Activated CD4-positive, alpha-beta T cell treated with anti-CD3 and anti-CD28 coated beads, Interleukin-2, amount 50 U/mL, for 4 hours (primary cell): ENCODE data around the gene ABTB2.

Source experiments
- DNase-seq, 2 experiments: peaks; one replicate each; pipeline ENCODE4 v3.0.0-alpha.2; 2020

Gene ABTB2

DNA sequence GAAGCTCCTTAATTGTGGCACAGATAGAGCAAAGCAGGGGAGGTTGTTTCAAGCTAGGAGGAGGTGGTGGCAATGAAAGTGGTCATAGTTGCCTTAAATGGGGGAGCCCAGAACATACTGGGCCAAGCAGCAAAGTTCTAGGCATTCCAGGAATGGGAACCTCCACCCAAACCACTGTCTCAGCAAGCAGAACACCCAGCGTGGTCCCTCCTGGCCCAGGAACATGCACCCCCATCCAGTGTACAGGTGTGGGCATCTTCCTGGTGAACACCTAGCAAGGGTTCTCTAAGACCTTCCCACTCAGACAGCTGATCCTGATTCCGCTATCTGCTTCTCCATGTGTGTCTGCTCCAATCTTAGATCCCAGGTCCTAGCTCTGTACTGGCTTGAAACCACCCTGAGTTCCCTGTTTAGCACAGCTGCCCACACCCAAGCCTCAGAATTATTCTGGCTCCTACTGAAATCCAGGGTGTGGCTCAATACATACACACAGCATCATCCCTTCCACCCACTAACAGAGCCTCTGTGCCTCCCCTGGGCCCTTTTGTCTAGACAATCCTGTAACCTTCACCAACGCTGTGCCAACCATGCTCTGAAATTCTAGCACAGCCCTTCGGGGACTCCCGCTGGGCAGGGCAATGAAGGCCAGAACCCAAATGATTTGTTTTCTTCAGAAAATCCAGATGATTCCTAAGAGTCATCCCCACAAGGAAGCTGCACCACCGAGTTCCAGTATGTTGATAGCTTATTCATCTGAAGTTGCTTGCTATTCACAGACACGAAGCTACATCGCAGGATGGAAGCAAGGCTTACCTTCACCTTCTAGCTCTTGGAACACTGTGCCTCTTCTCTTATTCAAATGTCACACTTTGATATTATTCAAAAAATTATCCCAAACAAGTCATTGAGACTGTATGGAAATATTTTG is 76.6 kb downstream of the ABTB2 start:
- no peak for DNase-seq

DNA sequence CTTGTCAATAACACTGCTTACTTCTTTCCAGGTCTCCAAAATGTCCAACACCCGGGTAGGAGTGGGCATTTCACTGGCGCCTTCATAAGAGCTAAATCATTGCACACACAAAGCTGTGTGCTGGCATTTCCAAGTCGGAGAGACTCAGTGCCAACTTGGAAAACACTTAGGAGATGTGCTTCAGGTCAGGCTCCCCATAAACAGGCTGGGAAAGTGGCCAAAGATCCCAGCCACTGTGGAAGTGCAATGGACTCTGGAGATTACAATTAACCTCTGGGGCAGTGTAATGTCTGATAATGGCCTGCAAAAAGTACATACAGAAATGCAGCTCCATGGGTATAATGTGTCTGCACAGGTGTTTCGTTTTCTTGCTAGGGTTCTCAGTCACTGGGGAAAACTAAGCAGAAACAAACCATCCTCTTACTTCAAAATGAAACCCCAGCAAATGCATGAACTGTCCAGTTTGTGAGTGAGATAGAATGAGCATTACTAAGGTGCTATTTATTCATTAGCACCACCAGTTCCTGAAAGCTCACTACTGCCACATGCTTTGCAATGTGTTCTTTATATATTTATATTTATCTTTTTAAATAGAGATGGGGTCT is 79.0 kb downstream of the ABTB2 start:
- DNase-seq, result no peak

GRCh38 chr11:34278175-34278574 is 79.6 kb downstream of the ABTB2 start:
- DNase-seq, result no peak

GRCh38 chr11:34277171-34277570 is 80.6 kb downstream of the ABTB2 start:
- no peak for DNase-seq

GRCh38 chr11:34276352-34276864 is 81.4 kb downstream of the ABTB2 start:
- DNase-seq, result no peak

DNA sequence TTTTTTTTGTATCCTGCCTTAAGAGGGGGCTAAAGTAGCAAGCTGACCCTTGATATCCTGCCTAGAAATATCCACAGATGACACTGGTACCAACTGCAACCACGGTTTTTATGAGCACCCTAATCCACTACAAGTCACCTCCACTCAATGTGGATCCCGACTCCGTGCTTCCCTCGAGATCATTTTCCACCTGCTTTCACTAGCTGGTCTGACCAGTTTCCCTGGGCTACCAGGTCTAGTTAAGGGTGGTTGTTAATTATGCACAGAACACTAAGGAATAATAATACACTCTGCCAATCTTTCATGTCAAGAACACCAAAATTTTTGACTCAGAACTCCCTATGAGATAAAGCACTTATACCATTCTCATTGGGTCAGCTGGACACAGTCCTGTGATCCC is 82.3 kb downstream of the ABTB2 start:
- DNase-seq, result no peak

DNA sequence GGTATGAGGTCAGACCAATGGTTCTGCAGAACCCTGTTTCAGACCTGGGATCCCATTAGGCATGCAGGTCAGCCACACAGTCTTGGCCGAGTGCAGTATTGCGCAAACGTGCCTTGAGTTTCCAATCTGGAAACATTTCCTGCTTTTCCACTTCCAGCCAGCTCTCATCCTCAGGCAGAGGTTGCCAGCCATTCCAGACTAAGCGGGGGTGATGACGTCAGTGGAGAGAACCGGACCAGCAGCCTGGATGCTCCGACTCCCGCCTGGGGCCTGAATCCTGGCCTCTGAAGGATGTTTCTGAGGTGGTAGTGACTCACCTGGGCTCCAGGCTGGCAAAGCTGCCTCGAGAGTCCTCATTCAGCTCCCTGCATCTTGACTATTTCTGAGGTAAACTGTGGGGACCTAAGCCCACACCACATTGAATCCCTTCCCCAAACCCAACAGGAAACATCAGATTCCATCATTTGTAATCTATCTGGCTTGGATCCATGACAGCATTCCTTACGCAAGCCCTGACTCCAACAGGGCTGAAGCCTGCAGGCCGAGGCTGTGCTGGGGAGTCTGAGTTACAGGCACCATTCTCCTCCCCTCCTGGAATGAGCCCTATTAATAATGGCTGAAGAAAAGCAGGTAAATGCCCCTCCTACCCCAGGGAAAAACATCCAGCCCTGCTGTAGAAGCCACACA is 83.0 kb downstream of the ABTB2 start:
- no peak for DNase-seq

DNA sequence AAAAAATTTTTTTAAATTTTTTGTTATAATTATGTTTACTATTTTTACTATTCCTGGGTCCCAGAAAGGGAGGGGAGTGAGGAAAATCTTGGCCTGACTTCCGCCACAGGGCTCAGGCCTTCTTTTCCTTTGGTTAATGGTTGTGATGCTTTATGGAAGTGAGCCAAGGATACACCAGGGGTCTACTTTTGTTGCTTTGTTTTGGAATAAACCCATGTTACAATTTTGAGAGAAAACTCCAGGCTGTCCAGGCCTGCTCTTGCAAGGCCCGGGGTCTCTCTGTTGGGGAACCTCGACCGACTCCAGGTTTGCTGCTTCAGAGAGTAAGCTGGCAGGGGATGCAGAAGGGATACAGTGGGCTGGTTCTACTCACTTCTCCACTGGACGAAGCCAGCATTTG is 84.7 kb downstream of the ABTB2 start:
- no peak for DNase-seq

- no peak for DNase-seq
Observed at GRCh38 chr11:34271727-34272126, 86.1 kb downstream of the ABTB2 start.

GRCh38 chr11:34270711-34271110 is 87.1 kb downstream of the ABTB2 start:
- no peak for DNase-seq

DNA sequence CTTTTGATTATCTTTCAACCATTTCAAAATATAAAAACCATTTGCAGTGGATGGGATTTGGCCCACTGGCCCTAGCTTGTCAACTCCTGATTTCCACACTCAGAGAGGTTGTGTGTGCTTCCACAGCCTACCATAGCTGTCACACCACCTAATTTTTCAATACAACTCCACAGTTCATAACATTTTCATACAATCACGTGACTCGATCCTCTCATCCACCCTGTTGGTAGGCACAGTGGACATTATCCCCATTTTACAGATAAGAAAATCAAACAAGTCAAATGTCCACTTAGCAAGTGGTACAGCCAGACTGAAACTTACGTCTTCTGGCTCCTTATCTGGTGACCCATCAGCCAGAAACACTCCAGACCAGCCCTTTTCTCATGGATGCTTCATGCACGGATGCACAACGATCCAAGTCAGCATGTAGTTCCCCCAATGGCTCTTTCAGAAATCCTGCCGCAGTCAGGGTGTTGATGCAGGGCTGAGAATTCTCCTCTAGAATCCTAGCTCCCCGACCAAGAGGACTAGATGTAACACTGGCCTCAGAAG is 88.0 kb downstream of the ABTB2 start:
- no peak for DNase-seq

DNA sequence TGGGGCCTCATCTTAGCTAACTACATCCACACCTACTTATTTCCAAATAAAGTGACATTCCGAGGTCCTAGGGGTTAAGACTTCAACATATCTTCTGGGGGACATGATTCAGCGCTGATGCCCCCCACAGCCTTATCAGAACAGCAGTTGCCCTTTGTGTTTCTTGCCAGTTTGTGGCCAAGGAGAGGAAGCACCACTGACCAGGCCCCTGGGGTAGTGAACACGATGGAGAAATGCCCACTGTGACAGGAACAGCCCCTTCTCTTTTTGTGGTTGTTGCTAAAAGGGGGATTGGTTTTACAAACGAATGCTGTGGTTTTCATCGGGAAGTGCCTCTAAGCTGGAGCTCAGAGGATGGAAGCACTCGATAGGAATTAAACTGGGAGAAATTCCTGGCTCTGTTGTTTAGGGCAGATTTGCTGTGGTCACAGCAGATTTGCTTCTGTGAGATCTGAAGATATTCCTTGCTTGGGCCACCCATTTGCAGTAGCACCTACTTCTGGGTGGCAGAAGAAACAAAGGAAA is 88.8 kb downstream of the ABTB2 start:
- DNase-seq, result no peak

- no peak for DNase-seq
Observed at GRCh38 chr11:34267417-34267816, 90.4 kb downstream of the ABTB2 start.

- DNase-seq, result no peak
Observed at GRCh38 chr11:34267013-34267412, 90.8 kb downstream of the ABTB2 start.

DNA sequence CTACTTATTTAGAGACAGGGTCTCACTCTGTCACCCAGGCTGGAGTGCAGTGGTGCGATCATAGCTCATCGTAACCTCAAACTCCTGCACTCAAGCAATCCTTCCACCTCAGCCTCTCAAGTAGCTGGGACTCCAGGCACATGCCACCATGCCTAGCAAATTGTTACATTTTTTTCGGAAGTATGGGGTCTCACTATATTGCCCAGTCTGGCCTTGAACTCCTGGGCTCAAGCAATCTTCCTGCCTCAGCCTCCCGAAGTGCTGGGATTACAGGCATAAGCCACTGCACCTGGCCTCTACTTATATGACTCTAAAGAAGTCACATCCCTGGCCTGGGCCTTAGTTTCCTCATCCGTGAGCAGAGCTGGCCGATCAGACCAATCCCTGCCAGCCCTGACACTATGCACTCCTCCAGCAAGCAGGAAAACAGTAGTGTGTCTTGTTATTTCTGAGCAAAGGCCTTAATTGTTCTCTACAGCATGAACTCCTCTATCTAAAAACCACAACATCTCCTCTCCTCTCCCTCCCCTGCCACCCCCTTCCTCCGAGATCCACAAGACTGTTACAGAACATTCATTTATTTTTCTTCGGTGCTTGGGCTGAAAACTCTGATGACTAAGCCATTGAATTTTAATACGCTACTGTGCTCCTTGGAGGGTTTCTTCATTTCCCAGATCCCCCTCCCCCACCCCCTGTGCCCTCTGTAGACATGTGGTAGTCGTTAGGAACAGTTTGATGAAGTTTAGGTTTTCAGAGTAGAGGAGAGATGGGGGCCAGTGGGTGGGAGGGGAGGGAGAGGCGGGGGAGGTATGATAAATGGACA is 91.5 kb downstream of the ABTB2 start:
- no peak for DNase-seq

DNA sequence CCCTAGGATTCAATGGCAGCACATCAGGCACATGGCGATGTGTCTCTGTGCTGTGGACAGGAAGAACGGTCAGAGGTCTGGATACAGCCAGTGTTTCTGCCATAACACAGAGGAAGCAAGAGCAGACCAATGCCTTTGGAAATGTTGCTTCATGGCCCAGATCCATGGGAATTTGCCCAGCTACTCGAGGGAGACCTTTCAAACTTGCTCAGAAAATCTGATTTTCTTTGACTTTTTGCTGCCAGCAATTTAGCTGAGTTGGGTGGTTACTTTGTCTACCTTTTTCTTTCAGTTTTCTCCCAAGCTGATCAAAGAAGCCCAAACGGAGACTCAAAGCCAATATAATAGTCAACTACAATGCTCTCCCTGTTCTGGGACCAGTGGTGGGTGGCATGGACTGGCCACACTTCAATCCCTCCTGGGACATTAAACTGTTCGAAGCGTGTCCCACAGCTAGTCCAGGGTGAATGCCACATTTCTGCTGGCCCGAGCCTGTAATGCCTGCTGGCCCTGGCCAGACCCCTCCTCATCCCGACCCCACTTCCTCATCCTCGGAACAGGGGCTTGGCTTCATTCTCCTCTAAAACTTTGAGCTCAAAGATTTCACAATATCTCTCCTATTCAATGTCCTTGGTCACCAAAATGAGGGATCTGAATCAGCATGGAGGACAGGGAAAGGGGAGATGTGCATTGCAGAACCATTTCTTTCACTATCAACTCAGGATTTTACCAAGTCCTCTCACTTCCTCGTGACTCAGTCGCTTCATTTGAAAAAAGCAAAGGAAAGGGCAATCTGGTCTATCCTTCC is 93.3 kb downstream of the ABTB2 start:
- DNase-seq, result no peak

DNA sequence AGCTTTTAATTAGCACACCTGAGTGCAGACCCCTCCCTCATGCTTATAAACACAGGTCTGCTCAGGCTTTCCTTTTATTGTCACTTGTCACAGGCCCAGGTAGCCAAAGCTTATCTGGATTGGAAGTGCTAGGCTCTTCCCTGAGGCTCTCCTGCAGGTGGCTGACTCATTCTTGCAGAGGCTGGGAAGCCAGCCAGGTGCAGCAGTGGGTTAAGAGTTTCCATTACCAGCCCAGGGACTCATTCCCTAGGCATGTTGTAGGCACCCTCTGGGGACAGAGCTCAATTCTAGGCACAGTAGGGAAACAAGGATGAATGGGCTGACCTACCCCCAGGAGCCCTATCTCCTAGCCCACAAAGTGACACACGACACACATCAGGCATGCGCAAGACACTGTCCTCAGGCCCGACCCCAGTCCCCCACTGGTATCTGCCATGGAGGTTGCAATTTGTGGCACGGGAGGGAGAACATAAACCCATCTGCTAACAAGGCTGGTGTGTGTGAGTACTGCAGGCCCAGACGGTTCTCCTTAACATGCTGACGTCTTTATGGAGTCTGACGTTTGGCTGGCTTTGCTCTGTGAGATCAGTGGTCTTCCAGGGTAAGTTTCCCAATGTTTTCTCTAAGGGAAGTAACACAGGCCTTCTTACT is 94.2 kb downstream of the ABTB2 start:
- no peak for DNase-seq

DNA sequence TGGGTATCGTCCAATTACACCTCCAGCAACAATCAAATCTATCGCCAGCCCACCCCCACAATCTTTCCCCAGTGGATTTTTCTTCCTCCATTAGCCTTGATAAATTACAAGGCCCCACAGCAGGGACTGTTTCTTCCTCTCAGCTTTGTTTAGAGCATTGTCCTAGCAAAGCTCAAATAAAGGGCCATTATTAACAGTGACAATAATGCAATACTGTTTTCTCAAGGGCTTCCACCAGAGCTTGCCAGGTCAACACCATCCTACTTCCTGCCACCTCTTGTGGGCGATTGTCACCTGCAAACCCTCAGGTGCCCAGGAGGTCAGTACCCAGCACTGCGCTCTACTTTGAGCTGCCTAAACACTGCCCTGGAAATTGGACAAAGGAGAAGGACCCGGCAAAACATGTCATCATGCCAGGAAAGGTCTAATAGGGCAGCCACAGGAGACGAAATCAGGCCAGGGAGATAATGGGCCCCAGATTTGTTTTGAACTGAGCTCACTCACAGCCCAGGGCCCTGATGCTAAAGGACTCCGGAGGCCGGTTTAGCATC is 95.2 kb downstream of the ABTB2 start:
- DNase-seq, result no peak

DNA sequence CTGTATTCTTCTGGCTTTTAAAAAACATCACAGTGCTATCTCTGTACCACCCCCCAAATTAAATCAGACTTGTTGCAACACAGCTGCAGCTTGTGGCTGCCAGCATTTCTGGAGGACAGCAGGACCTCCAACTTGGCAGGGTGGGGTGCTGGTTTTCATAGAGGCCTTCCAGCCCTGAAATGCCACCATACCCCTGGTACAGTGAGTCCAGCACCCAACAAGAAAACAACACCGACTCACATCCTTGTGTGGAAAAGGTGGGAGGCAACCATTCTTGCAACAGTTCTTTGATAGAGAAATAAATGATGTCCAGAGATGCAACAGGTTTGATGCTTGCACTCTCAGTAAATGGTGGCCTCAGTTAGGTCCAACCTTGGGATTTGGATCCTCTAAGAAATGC is 96.0 kb downstream of the ABTB2 start:
- no peak for DNase-seq

GRCh38 chr11:34261095-34261494 is 96.7 kb downstream of the ABTB2 start:
- no peak for DNase-seq
